ENCODE data around the gene WDR55. TPM values are rescaled to one million over a fixed set of nuclear protein-coding genes. Genes with fewer than 3 reads are reported as not detected.
A peak's percentile ranks its signal among the peaks of the same experiment; 100 is the strongest.

The WDR55 gene
- total and polyA plus RNA-seq, 2 experiments from 2014 or later = 9.6 to 18.0 TPM

DNA sequence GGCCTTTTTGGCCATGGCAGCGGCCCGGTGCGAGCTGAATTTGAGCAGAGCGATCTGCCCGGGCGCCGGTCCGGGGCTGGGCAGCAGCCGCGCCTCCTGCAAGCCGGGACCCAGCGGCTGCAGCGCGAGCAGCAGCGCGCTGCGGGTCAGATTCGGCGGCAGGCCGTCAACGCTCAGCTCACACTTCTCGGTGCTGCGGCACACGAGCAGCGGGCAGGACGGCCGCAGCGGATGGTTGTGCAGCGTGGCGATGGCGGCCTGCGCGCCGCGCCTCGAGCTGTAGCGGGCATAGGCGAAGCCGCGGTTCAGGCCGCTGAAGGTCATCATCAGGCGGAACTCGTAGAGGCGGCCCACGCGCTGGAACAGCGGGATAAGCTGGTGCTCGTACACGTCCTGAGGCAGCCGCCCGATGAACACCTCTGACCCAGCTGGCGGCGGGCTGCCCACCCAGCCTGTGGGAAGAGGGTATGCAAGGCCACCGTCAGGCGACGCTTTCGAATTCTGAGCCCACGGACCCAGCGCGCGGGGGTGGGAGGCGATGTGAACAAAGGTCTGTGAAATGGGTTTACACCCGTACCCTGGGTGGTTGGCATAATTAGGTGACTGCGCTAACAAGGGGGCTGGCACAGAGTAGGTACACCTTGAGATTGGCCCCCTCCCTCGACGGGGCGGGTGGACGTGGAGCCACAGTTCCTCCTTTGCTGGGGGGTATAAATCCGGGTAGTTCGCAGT lies 7.9 kb downstream of the WDR55 start (continued):
- TF ChIP-seq, protein P1, sequence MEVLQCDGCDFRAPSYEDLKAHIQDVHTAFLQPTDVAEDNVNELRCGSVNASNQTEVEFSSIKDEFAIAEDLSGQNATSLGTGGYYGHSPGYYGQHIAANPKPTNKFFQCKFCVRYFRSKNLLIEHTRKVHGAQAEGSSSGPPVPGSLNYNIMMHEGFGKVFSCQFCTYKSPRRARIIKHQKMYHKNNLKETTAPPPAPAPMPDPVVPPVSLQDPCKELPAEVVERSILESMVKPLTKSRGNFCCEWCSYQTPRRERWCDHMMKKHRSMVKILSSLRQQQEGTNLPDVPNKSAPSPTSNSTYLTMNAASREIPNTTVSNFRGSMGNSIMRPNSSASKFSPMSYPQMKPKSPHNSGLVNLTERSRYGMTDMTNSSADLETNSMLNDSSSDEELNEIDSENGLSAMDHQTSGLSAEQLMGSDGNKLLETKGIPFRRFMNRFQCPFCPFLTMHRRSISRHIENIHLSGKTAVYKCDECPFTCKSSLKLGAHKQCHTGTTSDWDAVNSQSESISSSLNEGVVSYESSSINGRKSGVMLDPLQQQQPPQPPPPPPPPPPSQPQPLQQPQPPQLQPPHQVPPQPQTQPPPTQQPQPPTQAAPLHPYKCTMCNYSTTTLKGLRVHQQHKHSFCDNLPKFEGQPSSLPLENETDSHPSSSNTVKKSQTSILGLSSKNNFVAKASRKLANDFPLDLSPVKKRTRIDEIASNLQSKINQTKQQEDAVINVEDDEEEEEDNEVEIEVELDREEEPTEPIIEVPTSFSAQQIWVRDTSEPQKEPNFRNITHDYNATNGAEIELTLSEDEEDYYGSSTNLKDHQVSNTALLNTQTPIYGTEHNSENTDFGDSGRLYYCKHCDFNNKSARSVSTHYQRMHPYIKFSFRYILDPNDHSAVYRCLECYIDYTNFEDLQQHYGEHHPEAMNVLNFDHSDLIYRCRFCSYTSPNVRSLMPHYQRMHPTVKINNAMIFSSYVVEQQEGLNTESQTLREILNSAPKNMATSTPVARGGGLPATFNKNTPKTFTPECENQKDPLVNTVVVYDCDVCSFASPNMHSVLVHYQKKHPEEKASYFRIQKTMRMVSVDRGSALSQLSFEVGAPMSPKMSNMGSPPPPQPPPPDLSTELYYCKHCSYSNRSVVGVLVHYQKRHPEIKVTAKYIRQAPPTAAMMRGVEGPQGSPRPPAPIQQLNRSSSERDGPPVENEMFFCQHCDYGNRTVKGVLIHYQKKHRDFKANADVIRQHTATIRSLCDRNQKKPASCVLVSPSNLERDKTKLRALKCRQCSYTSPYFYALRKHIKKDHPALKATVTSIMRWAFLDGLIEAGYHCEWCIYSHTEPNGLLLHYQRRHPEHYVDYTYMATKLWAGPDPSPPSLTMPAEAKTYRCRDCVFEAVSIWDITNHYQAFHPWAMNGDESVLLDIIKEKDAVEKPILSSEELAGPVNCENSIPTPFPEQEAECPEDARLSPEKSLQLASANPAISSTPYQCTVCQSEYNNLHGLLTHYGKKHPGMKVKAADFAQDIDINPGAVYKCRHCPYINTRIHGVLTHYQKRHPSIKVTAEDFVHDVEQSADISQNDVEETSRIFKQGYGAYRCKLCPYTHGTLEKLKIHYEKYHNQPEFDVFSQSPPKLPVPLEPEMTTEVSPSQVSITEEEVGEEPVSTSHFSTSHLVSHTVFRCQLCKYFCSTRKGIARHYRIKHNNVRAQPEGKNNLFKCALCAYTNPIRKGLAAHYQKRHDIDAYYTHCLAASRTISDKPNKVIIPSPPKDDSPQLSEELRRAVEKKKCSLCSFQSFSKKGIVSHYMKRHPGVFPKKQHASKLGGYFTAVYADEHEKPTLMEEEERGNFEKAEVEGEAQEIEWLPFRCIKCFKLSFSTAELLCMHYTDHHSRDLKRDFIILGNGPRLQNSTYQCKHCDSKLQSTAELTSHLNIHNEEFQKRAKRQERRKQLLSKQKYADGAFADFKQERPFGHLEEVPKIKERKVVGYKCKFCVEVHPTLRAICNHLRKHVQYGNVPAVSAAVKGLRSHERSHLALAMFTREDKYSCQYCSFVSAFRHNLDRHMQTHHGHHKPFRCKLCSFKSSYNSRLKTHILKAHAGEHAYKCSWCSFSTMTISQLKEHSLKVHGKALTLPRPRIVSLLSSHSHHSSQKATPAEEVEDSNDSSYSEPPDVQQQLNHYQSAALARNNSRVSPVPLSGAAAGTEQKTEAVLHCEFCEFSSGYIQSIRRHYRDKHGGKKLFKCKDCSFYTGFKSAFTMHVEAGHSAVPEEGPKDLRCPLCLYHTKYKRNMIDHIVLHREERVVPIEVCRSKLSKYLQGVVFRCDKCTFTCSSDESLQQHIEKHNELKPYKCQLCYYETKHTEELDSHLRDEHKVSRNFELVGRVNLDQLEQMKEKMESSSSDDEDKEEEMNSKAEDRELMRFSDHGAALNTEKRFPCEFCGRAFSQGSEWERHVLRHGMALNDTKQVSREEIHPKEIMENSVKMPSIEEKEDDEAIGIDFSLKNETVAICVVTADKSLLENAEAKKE (CRISPR knock-in tag; IDR thresholded peaks at IDR 0.05) = no peak

DNA sequence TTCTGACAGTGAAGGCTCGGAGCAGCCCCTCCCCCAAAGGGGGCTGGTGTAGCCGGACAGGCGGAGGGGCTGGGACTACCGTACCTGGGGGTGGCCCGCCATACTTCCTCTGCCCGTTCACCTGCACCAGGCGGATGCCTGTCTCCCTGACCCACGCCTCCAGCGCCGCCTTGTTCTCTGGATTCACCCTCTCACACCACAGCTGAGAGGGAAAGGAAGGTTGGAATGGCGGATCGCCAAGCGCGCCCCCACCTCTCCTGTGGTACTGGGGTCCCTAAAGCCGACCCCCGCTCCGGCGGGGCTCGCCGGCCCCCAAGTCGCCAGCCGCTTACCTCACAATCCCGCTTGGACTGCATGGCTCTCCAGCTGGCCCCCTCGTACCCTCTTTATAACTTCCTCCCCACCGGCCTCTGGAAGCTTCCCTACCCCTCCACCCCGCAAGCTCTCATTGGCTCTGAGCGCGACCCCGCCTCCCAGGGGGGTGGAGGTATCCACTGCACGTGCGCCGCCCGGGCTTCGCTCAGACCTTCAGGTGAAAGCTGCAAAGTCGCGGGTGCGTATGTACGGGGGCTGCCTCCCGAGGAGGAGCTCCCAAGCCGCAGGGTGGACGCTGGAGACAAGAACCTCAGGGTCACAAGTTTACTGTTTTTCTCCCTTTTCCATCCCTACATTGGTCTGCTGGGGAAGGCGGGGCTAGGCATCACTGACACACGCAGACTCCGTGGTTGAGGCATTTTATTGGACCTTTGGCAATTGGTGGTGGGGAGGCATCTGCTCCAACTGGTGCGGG lies 8.7 kb downstream of the WDR55 start, which contains the start of gene DND1:
Gene DND1, minus strand, starts transcription at position 390 of the 790 bp plus-strand sequence. Its CDS starts 34 bp downstream, at position 356.
- no peaks in the 10 kb centered on the region for H3K9me3 Mint-ChIP-seq
- TF ChIP-seq NANOG (IDR thresholded peaks at IDR 0.05; ENCODE audit: borderline replicate concordance) = no peak
- peaks cover 9% of the 10 kb centered on the region for H3K27me3 Mint-ChIP-seq (ENCODE audit: insufficient read depth, low read depth, poor library complexity)
- peaks cover 6% of the 10 kb centered on the region for H3K4me1 ChIP-seq (ENCODE audit: insufficient read depth)
- peaks cover 14% of the 10 kb centered on the region; the same call in 1 of the 2 replicates for H3K36me3 ChIP-seq (ENCODE audit: insufficient read depth)
- peaks cover 14% of the 10 kb centered on the region; the same call in 1 of the 2 replicates for H3F3A ChIP-seq (replicated peaks; ENCODE audit: low read depth)
- H3K4me2 ChIP-seq = peak within 1 kb of the TSS; percentile 71
- H3K27me3 ChIP-seq (ENCODE audit: insufficient read depth) = no peaks in the 10 kb centered on the region
- no peaks in the 10 kb centered on the region for H3K79me2 ChIP-seq (replicated peaks; ENCODE audit: insufficient read depth)
- no peaks in the 10 kb centered on the region for H4K20me1 ChIP-seq (replicated peaks; ENCODE audit: insufficient read depth)
- peak; percentile 71 for ATAC-seq
- peak within 1 kb of the TSS; percentile 52; the same call in 1 of the 2 replicates for H2AFZ ChIP-seq
- H3K36me3 Mint-ChIP-seq (ENCODE audit: low read depth) = peaks cover 77% of the 10 kb centered on the region
- H3K9me2 ChIP-seq (ENCODE audit: insufficient read depth) = no peaks in the 10 kb centered on the region
- peak; percentile 76 for DNase-seq (ENCODE audit: low spot score)
- peaks cover 9% of the 10 kb centered on the region for H3K4me1 Mint-ChIP-seq
- H3K27ac Mint-ChIP-seq = no peak within 1 kb of the TSS
- peak within 1 kb of the TSS; percentile 47 for H3K4me3 Mint-ChIP-seq
- H3K27ac ChIP-seq (ENCODE audit: low read depth) = peak within 1 kb of the TSS; percentile 55; the same call in 1 of the 2 replicates
- H3K4me3 ChIP-seq = peak within 1 kb of the TSS; percentile 57
